Coronary artery (tissue), 2 donors: ENCODE measurements around the gene EPHA3.

Source experiments
- DNase-seq: peaks from one replicate; pipeline ENCODE4 v3.0.0-alpha.2; 2017; ENCODE audit warnings: low spot score
- H3K27ac ChIP-seq, 2 donors: fragments of 200-600 bp; sonication (generic); one replicate each; pipeline ENCODE4 v1.5.1; 2016 to 2019
- H3K4me3 ChIP-seq: fragments of 200-600 bp; sonication (generic); 2 replicates; pipeline ENCODE4 v1.5.1; 2016; ENCODE audit warnings: mild to moderate bottlenecking, moderate library complexity
- TF ChIP-seq, protein P1 (sequence below): fragments of 200-600 bp; sonication (generic); IDR thresholded peaks from one replicate; pipeline ENCODE4 v1.5.1; 2019; ENCODE audit warnings: antibody characterized with exemption

The EPHA3 gene

DNA sequence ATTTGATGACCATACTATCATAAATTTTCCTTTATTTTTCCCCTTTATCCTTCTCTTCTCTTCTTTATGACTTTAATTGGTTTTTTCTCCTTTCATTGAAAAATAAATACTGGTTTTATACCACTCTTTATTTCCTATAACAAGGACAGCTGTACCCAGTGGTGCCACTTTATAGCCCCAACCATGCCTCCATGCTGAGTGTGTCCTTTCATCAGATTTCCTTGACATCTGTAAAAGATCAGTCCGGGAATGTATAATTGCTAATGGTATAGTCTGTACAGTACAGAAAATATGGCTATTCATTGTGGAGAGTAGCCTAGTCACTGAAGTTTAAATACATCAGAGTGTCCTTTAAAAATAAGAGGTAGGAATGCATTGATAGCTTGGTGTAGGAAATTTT, 74.6 kb downstream of the EPHA3 start:
- TF ChIP-seq, protein P1, sequence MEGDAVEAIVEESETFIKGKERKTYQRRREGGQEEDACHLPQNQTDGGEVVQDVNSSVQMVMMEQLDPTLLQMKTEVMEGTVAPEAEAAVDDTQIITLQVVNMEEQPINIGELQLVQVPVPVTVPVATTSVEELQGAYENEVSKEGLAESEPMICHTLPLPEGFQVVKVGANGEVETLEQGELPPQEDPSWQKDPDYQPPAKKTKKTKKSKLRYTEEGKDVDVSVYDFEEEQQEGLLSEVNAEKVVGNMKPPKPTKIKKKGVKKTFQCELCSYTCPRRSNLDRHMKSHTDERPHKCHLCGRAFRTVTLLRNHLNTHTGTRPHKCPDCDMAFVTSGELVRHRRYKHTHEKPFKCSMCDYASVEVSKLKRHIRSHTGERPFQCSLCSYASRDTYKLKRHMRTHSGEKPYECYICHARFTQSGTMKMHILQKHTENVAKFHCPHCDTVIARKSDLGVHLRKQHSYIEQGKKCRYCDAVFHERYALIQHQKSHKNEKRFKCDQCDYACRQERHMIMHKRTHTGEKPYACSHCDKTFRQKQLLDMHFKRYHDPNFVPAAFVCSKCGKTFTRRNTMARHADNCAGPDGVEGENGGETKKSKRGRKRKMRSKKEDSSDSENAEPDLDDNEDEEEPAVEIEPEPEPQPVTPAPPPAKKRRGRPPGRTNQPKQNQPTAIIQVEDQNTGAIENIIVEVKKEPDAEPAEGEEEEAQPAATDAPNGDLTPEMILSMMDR = no peak
- Histone ChIP-seq H3K27ac (no peak overlapping the region), H3K4me3 (no peak overlapping the region)
- no peak for DNase-seq

DNA sequence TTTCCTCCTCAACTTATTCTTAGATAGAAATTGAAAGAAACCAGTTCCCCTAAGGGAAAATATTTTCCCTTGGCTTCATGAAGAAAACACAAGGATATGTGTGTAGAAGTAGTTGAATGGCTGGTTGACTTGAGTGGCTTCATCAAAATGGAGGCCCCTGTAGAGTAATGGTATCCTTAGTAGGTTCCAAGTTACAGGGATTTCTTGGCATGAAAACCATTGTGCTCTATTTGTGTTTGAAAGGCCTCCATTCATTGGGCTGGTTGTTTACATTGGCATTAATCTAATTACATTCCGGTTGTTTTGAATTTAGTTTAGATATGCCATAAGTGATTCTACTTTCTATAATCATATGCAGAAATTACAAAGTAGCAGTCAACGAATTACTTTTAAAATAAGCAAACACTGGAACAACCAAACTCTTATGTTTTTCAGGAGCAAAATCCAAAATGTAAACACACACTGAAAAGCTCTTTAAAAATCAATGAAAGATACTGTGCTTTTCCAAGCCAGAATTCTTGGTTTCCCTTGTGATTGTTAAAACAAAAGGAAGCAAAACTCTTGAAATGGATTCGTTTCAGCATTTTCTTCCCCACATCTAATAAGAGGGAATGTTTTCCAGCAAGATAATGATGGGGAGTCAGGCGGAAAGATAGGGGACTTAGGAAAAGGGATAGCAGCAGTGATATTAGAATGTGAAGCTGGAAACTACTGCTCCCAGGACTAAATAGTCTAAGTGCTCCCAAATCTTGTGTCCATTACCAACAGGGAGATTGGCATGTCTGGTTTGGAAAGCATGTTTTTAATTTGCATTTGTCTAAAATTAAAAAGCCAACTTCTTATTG, 77.0 kb downstream of the EPHA3 start:
- no peak overlapping the region for H3K27ac ChIP-seq
- DNase-seq = no peak
- H3K4me3 ChIP-seq = no peak overlapping the region
- TF ChIP-seq, protein P1 = no peak

DNA sequence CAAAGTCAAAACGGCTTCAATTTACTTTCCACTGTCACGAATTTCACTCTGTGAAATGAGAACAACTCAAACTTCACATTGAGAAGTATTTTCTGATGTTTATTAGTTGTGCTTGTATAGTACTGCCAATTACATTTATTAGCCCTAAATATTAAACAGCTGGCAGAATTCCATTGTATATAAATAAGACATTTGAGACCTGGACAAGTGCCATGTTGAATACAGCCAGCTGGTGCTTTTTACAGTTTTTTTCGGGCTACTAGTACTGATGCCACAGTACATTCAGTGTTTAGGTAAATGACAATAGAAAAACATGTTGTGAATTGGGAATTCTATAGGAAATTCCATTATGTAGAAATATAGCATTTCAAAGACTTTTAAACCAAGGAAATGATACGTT, 79.0 kb downstream of the EPHA3 start:
- H3K27ac ChIP-seq = no peak overlapping the region
- TF ChIP-seq, protein P1 = no peak
- H3K4me3 ChIP-seq = no peak overlapping the region
- DNase-seq = no peak

DNA sequence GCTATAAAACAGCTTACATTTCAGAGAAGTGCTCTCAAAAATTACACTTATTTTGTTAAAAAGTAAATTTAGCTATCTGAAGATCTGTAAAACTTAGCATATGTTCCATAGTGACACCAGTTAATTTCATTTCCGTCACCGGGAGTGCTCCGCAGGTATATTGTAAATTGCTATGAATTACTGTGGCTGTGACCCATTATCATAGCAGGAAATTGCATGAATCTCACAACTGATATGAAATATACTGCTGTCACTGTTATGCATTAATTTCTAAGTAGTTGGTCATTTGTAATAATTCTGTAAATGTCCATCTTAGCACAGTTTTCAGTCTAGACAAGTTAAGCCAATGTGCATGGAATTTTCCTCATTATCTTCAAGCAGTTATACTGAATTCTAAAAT, 91.2 kb downstream of the EPHA3 start:
- Histone ChIP-seq H3K4me3 (no peak overlapping the region), H3K27ac (no peak overlapping the region)
- no peak for DNase-seq
- TF ChIP-seq, protein P1 = no peak

DNA sequence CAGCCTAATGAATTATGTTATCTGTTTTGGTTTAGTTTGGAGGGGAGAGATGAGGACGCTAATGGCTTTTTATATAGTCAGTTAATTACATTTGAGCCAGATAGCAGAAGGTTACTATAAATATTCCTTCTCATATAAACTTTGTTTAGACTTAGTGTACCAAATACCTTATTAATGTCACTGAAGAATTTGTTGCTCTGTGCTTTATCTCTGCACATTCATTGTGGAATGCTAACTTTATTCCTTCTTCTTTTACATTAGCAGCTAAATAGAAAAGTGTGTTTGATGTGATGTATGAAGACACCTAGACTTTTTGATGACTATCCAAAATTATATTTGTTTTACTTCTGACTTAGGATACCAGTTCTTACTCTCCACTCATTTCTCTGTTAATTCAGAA, 105.2 kb downstream of the EPHA3 start:
- DNase-seq = no peak
- no peak overlapping the region for H3K27ac ChIP-seq
- TF ChIP-seq, protein P1 = no peak
- no peak overlapping the region for H3K4me3 ChIP-seq

DNA sequence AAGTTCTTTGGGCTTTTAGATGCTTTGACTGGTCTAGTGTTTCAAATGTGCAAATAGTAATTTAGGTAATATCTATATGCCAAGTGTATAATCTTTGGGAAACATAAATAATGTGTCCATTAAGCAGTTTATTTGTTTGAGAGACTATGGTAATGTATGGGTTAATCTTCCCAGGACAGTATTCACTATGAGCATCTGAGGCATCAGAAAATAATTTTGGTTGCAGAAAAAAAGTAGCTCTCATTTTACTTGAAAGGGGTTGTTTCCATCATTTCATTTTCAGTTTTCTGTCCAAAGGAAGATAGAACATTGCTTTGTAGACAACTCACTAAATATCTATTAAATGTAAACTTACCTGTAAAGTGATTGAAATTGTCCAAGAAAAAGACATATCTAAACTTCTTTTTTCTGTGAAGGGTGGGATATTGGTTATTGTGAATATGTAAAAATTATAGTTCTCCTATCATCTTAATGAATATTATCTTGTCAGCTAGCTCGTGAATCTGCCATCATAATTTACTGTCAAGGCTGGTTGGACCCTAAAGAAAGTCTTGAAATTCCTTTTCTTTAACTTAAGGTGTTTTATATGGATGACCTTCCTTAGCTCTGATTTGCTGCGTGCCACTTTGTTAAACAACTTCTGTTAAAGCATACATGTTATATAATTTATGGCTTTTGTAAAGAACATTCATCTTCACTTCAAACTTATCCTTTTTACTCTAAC, 108.8 kb downstream of the EPHA3 start:
- H3K27ac ChIP-seq = no peak overlapping the region
- TF ChIP-seq, protein P1 = no peak
- DNase-seq = no peak
- peak overlapping the region; percentile 11 for H3K4me3 ChIP-seq
